GM18502 (cell line): ENCODE measurements around the gene LSG1.
"Not testable (repeated sequence)": the region's sequence is repeated elsewhere in the genome, so short reads cannot be mapped to it uniquely, and the experiment has no call there.

Source experiments
- ATAC-seq: cut with Tn5 transposase; IDR thresholded peaks from one replicate; pipeline ENCODE4 v1.9.1; 2021; ENCODE audit warnings: mild to moderate bottlenecking; ENCODE audit not compliant: unreplicated experiment, poor library complexity

The LSG1 gene

GRCh38 chr3:194659778-194660177 lies 12.2 kb downstream of the LSG1 start:
- ATAC-seq, result no peak

- ATAC-seq, result no peak
Observed at GRCh38 chr3:194658477-194659242, 13.3 kb downstream of the LSG1 start.

GRCh38 chr3:194657439-194657838 lies 14.6 kb downstream of the LSG1 start:
- no peak for ATAC-seq

GRCh38 chr3:194654443-194654842 lies 17.5 kb downstream of the LSG1 start:
- peak; percentile 65 for ATAC-seq

GRCh38 chr3:194647747-194648146 lies 24.2 kb downstream of the LSG1 start:
- ATAC-seq, result no peak

GRCh38 chr3:194642769-194643168 lies 29.2 kb downstream of the LSG1 start:
- ATAC-seq, result no peak

GRCh38 chr3:194640829-194641228 lies 31.2 kb downstream of the LSG1 start:
- no peak for ATAC-seq

- no peak for ATAC-seq
Observed at GRCh38 chr3:194638991-194639605, 32.9 kb downstream of the LSG1 start.

GRCh38 chr3:194637541-194638400 lies 34.2 kb downstream of the LSG1 start:
- ATAC-seq, result no peak

- ATAC-seq, result no peak
Observed at GRCh38 chr3:194637066-194637465, 34.9 kb downstream of the LSG1 start.

- peak; percentile 85 for ATAC-seq
Observed at GRCh38 chr3:194633349-194634004, 38.5 kb downstream of the LSG1 start, which contains the start of gene TMEM44. Gene TMEM44 (minus strand): TSS chr3:194633419. CDS start chr3:194633215, 204 bp downstream.

GRCh38 chr3:194632809-194633348 lies 39.1 kb downstream of the LSG1 start:
- peak; percentile 64 for ATAC-seq

GRCh38 chr3:194632226-194632808 lies 39.7 kb downstream of the LSG1 start:
- ATAC-seq, result no peak

- no peak for ATAC-seq
Observed at GRCh38 chr3:194631696-194632095, 40.3 kb downstream of the LSG1 start.

GRCh38 chr3:194630681-194631080 lies 41.3 kb downstream of the LSG1 start:
- ATAC-seq, result not testable (repeated sequence)

GRCh38 chr3:194624956-194625355 lies 47.0 kb downstream of the LSG1 start:
- no peak for ATAC-seq

- ATAC-seq, result no peak
Observed at GRCh38 chr3:194623449-194624290, 48.3 kb downstream of the LSG1 start.

GRCh38 chr3:194622621-194623340 lies 49.2 kb downstream of the LSG1 start:
- no peak for ATAC-seq
